Brain pericyte (primary cell): ENCODE measurements around the gene LRRC38.
"Not testable (repeated sequence)": the region's sequence is repeated elsewhere in the genome, so short reads cannot be mapped to it uniquely, and the experiment has no call there.

Experiments
- DNase-seq: peaks from one replicate; pipeline ENCODE4 v3.0.0-alpha.2; 2012; ENCODE audit warnings: low read depth, low spot score

Gene LRRC38

GRCh38 chr1:13513895-13514546 lies at the start of gene LRRC38:
LRRC38 (minus strand) TSS chr1:13514003; CDS start chr1:13513593, 410 bp downstream.
- no peak for DNase-seq

- DNase-seq = not testable (repeated sequence)
These were observed 49.2 kb upstream of the LRRC38 start for GRCh38 chr1:13562981-13563380.

- DNase-seq = no peak
These were observed 46.7 kb upstream of the LRRC38 start for GRCh38 chr1:13560541-13560940.

- no peak for DNase-seq
These were observed 42.5 kb upstream of the LRRC38 start for GRCh38 chr1:13556224-13556764.

GRCh38 chr1:13554798-13555197 lies 41.0 kb upstream of the LRRC38 start:
- DNase-seq = no peak

GRCh38 chr1:13550663-13551062 lies 36.9 kb upstream of the LRRC38 start:
- no peak for DNase-seq

- no peak for DNase-seq
These were observed 35.7 kb upstream of the LRRC38 start for GRCh38 chr1:13549521-13549920.

GRCh38 chr1:13549021-13549420 lies 35.2 kb upstream of the LRRC38 start:
- DNase-seq = no peak

GRCh38 chr1:13548281-13548680 lies 34.5 kb upstream of the LRRC38 start:
- no peak for DNase-seq

- no peak for DNase-seq
These were observed 33.0 kb upstream of the LRRC38 start for GRCh38 chr1:13546791-13547190.

GRCh38 chr1:13544221-13544556 lies 30.4 kb upstream of the LRRC38 start:
- no peak for DNase-seq

GRCh38 chr1:13543451-13544220 lies 29.8 kb upstream of the LRRC38 start:
- no peak for DNase-seq

- no peak for DNase-seq
These were observed 27.8 kb upstream of the LRRC38 start for GRCh38 chr1:13541435-13542215.

GRCh38 chr1:13540866-13541265 lies 27.1 kb upstream of the LRRC38 start:
- no peak for DNase-seq

- DNase-seq = no peak
These were observed 25.9 kb upstream of the LRRC38 start for GRCh38 chr1:13539683-13540082.

GRCh38 chr1:13538832-13539231 lies 25.0 kb upstream of the LRRC38 start:
- no peak for DNase-seq

GRCh38 chr1:13536571-13536970 lies 22.8 kb upstream of the LRRC38 start:
- DNase-seq = no peak

GRCh38 chr1:13535227-13535626 lies 21.4 kb upstream of the LRRC38 start:
- DNase-seq = no peak

- DNase-seq = no peak
These were observed 14.5 kb upstream of the LRRC38 start for GRCh38 chr1:13528320-13528719.

- DNase-seq = no peak
These were observed 10.1 kb upstream of the LRRC38 start for GRCh38 chr1:13523780-13524477.

- DNase-seq = no peak
These were observed 7.2 kb upstream of the LRRC38 start for GRCh38 chr1:13520985-13521384.
